OCI-LY3 (cell line): ENCODE measurements around the gene TYROBP.

Experiments
- EZH2phosphoT487 ChIP-seq: fragments of 200-600 bp; shearing (Covaris generic); IDR thresholded peaks from 2 replicates; pipeline ENCODE4 v1.6.1; 2018; ENCODE audit warnings: antibody characterized with exemption, mixed run types, low read depth
- TF ChIP-seq, protein P1 (sequence below): fragments of 200-600, 300-600 bp; sonication (generic); IDR thresholded peaks from 2 replicates; pipeline ENCODE4 v1.5.1; 2014; ENCODE audit warnings: antibody characterized with exemption, low read length, low read depth

DNA sequence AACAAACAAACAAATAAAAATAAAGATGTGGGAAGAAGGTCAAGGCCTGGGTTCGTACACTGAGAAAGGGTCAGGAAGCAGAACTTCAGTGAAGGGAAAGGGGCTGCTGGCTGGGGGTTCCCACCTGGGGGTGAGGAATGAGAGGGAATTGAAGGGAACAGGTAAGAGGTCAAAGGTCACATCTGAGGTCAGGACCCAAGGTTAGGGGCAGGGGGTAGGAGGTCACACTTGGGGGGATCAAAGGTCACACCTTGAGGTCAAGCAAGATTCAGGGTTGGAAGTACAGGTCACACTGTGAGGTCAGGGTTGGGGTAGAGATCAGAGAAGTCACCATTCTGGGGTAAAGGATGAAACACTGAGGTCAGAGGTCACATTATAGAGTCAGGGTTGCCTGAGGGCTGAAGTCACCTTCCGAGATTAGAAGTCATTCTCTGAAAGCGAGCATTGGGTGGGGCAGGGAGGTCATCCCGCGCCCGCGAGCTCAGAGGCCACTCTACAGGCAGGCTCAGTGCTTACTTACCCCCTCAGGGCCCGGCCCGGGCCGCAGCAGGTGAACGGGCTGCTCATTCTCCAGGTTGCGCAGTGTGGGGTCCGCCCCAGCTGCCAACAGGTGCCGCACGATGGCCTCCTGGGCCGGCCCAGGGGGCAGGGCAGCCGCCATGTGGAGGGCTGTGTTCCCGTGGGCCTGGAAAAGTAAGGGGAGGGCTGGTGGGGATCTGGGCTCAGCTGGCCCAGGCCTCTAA, 18.6 kb downstream of the TYROBP start:
- TF ChIP-seq, protein P1, sequence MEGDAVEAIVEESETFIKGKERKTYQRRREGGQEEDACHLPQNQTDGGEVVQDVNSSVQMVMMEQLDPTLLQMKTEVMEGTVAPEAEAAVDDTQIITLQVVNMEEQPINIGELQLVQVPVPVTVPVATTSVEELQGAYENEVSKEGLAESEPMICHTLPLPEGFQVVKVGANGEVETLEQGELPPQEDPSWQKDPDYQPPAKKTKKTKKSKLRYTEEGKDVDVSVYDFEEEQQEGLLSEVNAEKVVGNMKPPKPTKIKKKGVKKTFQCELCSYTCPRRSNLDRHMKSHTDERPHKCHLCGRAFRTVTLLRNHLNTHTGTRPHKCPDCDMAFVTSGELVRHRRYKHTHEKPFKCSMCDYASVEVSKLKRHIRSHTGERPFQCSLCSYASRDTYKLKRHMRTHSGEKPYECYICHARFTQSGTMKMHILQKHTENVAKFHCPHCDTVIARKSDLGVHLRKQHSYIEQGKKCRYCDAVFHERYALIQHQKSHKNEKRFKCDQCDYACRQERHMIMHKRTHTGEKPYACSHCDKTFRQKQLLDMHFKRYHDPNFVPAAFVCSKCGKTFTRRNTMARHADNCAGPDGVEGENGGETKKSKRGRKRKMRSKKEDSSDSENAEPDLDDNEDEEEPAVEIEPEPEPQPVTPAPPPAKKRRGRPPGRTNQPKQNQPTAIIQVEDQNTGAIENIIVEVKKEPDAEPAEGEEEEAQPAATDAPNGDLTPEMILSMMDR, result no peak
- no peak for TF ChIP-seq EZH2phosphoT487
